ENCODE data around the gene ARHGAP24.

DNA sequence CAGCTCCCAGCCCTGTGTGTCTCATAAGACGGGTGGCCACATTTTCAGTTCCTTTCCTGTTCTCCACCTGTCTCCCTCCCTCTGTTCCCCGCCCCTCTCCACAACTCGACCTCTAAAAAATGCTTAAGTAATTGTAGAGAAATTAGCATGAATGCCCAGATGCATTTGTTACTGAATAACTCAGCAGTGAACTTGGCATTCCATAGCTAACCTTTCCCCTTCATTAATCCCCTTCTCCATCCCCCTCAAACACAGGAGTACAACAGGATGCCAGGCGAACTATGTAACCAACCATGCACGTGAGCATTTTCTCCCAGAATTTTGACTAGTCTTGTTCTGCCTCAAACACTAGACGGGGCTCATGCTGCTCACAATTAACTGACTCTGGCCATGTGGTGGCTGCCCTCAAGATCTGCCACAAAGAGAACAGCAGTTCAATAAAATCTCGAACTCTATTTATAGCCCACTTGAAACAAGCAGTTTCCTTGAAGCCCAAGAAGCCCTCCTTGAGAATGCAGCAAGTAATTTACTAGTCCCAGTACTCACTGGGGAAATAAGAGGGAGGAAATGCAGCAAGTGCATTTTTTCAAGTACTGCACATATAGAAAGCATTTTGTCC lies 351.2 kb downstream of the ARHGAP24 start:
- no peak for TF ChIP-seq EZH2 (IDR thresholded peaks at IDR 0.05; ENCODE audit: borderline replicate concordance, low read length)
- TF ChIP-seq, protein P1, sequence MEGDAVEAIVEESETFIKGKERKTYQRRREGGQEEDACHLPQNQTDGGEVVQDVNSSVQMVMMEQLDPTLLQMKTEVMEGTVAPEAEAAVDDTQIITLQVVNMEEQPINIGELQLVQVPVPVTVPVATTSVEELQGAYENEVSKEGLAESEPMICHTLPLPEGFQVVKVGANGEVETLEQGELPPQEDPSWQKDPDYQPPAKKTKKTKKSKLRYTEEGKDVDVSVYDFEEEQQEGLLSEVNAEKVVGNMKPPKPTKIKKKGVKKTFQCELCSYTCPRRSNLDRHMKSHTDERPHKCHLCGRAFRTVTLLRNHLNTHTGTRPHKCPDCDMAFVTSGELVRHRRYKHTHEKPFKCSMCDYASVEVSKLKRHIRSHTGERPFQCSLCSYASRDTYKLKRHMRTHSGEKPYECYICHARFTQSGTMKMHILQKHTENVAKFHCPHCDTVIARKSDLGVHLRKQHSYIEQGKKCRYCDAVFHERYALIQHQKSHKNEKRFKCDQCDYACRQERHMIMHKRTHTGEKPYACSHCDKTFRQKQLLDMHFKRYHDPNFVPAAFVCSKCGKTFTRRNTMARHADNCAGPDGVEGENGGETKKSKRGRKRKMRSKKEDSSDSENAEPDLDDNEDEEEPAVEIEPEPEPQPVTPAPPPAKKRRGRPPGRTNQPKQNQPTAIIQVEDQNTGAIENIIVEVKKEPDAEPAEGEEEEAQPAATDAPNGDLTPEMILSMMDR (conservative IDR thresholded peaks at IDR 0.05 in 1 of 2, IDR thresholded peaks at IDR 0.05 in 1 of 2; ENCODE audit: extremely low read depth in 1 of 2, insufficient read depth in 1 of 2, low read depth in 1 of 2, low read length in 2 of 2): no peak

Data from mammary epithelial cell (primary cell).